Measurements from ENCODE around the gene ALG9. TPM values are rescaled to one million over a fixed set of nuclear protein-coding genes. Genes with fewer than 3 reads are reported as not detected.
"Not testable (repeated sequence)": the region's sequence is repeated elsewhere in the genome, so short reads cannot be mapped to it uniquely, and the experiment has no call there.

The ALG9 gene
- total RNA-seq, 3 donors from 2014 or later: 31.8 to 46.2 (median 43.9) TPM

DNA sequence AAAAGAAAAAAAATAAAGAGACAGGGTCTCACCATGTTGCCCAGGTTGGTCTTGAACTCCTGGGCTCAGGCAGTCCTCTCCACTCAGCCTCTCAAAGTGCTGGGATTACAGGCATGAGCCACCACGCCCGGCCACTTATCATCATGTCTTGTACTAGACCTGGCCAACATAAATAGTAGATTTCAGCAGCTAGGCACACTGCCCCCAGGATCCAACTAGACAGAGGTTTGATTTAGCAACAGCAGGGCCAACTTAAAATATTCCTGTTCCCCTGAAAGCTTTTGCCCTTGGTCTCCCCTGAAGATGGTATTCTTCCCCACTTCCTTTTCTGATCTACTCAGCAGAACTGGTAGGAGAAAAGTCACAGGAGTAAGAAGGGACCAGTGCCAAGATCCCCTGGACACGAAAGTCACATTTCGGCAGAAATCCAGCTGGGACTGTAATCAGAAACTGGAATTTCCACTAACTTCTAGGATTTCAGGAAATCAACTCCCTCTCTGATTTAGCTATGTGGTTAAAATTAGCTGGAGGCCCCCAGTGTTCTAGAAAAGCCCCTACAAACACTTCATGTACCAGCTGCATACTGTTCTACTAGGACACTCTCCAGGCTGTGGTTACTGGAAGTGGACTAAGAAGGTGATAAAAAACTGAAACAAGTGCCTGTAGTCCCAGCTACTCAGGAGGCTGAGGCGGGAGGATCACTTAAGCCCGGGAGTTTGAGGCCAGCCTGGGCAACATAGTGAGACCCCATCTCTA is 96.2 kb downstream of the ALG9 start:
- no peak for TF ChIP-seq POLR2AphosphoS5 (IDR thresholded peaks at IDR 0.05)
- Histone ChIP-seq H3K27ac (peak overlapping the region in 1 of 2 donors; percentile 42), H3K4me1 (no peaks in the 10 kb centered on the region), H3K36me3 (no peaks in the 10 kb centered on the region), H3K27me3 (no peaks in the 10 kb centered on the region), H3K4me3 (no peak overlapping the region), H3K9me3 (no peaks in the 10 kb centered on the region)
- intact Hi-C loops (cut with DNase I; ENCODE audit: low total_unique reads): loop anchor here (10.0 kb wide), 1 partner anchor 180 kb away; no protein-coding TSS in a partner anchor
- DNase-seq (ENCODE audit: low spot score in 2 of 2): no peak

DNA sequence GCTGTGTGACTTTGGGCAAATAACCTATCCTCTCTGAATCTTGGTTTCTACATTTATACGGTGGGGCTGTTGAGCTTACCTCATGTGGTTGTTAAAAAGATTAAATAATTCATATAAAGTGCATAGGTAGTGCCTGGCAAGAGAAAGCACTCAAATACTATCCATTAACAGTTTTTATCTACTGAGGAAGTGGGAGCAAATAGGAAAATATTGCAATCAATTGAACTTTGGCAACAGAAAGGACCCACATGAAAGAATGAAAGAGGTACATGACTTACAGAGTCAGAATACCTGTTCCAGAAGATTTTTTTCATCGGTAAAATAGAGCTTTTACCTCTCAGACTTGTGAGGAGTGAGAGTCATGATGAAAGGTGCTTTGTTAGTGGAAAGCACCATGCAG is 98.8 kb downstream of the ALG9 start:
- intact Hi-C loops (cut with DNase I; ENCODE audit: low total_unique reads): loop anchor here (10.0 kb wide), 1 partner anchor 178 kb away; no protein-coding TSS in a partner anchor
- Histone ChIP-seq H3K36me3 (no peaks in the 10 kb centered on the region), H3K27me3 (no peaks in the 10 kb centered on the region), H3K4me3 (no peak overlapping the region), H3K4me1 (no peaks in the 10 kb centered on the region), H3K27ac (no peak overlapping the region), H3K9me3 (no peaks in the 10 kb centered on the region)
- TF ChIP-seq POLR2AphosphoS5 (IDR thresholded peaks at IDR 0.05): no peak
- TF ChIP-seq, protein P1, sequence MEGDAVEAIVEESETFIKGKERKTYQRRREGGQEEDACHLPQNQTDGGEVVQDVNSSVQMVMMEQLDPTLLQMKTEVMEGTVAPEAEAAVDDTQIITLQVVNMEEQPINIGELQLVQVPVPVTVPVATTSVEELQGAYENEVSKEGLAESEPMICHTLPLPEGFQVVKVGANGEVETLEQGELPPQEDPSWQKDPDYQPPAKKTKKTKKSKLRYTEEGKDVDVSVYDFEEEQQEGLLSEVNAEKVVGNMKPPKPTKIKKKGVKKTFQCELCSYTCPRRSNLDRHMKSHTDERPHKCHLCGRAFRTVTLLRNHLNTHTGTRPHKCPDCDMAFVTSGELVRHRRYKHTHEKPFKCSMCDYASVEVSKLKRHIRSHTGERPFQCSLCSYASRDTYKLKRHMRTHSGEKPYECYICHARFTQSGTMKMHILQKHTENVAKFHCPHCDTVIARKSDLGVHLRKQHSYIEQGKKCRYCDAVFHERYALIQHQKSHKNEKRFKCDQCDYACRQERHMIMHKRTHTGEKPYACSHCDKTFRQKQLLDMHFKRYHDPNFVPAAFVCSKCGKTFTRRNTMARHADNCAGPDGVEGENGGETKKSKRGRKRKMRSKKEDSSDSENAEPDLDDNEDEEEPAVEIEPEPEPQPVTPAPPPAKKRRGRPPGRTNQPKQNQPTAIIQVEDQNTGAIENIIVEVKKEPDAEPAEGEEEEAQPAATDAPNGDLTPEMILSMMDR (IDR thresholded peaks at IDR 0.05): no peak
- TF ChIP-seq POLR2A (IDR thresholded peaks at IDR 0.05): no peak
- DNase-seq (ENCODE audit: low spot score in 2 of 2): no peak

DNA sequence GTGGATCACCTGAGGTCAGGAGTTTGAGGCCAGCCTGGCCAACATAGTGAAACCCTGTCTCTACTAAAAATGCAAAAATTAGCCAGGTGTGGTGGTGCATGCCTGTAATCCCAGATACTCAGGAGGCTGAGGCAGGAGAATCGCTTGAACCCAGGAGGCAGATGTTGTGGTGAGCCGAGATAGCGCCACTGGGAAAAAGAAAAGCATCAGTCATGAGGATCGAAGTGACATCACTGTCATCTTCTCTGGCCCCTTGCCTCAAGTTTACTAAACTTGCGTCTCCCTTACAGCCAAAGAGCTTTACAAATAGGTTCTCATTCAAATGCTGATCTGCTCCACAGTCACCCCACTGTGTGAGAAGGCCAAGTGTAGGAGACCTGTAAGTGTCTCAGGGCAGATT is 100.2 kb downstream of the ALG9 start:
- intact Hi-C loops (cut with DNase I; ENCODE audit: low total_unique reads): loop anchor here (10.0 kb wide), 1 partner anchor 176 kb away; no protein-coding TSS in a partner anchor
- not testable (repeated sequence) for DNase-seq (ENCODE audit: low spot score in 2 of 2)

DNA sequence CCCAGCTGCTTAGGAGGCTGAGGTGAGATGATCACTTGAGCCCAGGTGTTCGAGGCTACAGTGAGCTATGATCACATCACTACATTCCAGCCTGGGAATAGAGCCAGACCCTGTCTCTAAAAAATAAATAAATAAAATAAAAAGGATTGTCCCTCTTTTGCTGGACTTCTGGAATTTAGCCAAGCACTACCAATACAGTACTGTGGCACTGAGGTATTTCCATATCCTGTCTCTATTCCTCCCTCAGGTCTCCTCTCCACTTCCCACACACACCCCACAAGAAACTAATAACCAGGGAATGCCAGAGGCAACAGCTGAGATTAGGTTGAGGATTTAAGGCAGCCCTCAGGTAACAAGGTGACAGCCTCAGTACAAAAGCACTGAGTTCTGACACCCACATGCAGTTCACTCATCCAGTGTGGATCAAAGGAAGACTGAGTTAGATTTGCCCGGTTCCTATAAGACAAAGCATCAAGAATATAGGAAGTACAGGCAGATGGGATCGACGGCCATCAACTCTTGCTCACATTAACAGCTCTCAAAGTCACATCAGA is 100.7 kb downstream of the ALG9 start:
- Histone ChIP-seq H3K9me3 (no peaks in the 10 kb centered on the region), H3K27ac (no peak overlapping the region), H3K4me3 (no peak overlapping the region), H3K27me3 (no peaks in the 10 kb centered on the region), H3K36me3 (no peaks in the 10 kb centered on the region), H3K4me1 (no peaks in the 10 kb centered on the region)
- DNase-seq (ENCODE audit: low spot score in 2 of 2): no peak
- intact Hi-C loops (cut with DNase I; ENCODE audit: low total_unique reads): loop anchor here (10.0 kb wide), 1 partner anchor 176 kb away; no protein-coding TSS in a partner anchor
- TF ChIP-seq POLR2AphosphoS5 (IDR thresholded peaks at IDR 0.05) (no peak), POLR2A (IDR thresholded peaks at IDR 0.05) (no peak)
- TF ChIP-seq, protein P1 (IDR thresholded peaks at IDR 0.05): no peak

More for the DNA sequence above, 100.2 kb downstream of the ALG9 start:
- not testable (repeated sequence) for H3K4me1 ChIP-seq, H3K27me3 ChIP-seq, H3K9me3 ChIP-seq, H3K36me3 ChIP-seq, H3K4me3 ChIP-seq, H3K27ac ChIP-seq

DNA sequence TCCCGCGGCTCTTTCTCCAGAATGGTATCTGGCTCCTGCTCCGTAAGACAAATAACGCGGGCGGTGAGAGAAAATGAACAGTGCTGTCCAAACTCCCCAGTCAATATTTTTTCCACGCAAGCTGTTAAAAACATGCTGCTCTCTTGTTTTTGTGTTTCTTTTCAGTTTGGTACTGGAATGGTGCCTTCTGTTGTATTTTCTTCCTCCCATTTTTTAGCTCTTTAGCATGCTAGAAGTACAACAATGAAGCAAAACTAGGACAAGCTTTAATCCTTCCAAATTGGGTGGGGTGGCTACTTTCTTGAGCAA is 104.6 kb downstream of the ALG9 start:
- H3K4me3 ChIP-seq: peak overlapping the region; percentile 90 to 98 (median 93)
- H3K36me3 ChIP-seq: no peaks in the 10 kb centered on the region
- H3K9me3 ChIP-seq: no peaks in the 10 kb centered on the region
- no peaks in the 10 kb centered on the region for H3K4me1 ChIP-seq
- intact Hi-C loops (cut with DNase I; ENCODE audit: low total_unique reads): no loop called here
- TF ChIP-seq, protein P1 (IDR thresholded peaks at IDR 0.05): no peak
- no peak for TF ChIP-seq POLR2A (IDR thresholded peaks at IDR 0.05)
- no peak for TF ChIP-seq POLR2AphosphoS5 (IDR thresholded peaks at IDR 0.05)
- H3K27ac ChIP-seq: peak overlapping the region; percentile 87 to 96
- no peaks in the 10 kb centered on the region for H3K27me3 ChIP-seq
- no peak for DNase-seq (ENCODE audit: low spot score in 2 of 2)

All from breast epithelium (tissue), 4 donors.